A549 (cell line): ENCODE results near the gene CECR2. TPM values are rescaled to one million over a fixed set of nuclear protein-coding genes. Genes with fewer than 3 reads are reported as not detected.

Source experiments
- ATAC-seq, 2 experiments: fragments of 200-7000 bp in 1 of 2; fragments of >200 bp in 1 of 2; cut with Nextera tagmentation in 1 of 2; cut with Tn5 transposase in 1 of 2; 3 replicates each; pipeline versions ENCODE4 v1.8.0 to v1.9.1; 2018 to 2020; ENCODE audit warnings: mild to moderate bottlenecking in 1 of 2, moderate library complexity in 1 of 2
- CTCF ChIA-PET: fragments of 300-600 bp; sonication (Branson Sonifier 250); formaldehyde crosslinking; extraction: SDS; loops from one replicate; lab custom pipeline; 2021; ENCODE audit warnings: antibody characterized with exemption, inconsistent platforms; lab: Yijun Ruan, JAX
- POLR2A ChIA-PET: fragments of 350-600 bp; formaldehyde crosslinking; extraction: SDS; loops from one replicate; lab custom pipeline; 2021; ENCODE audit warnings: antibody characterized with exemption, inconsistent platforms; lab: Yijun Ruan, JAX
- DNase-seq, 2 experiments: peaks; one replicate each; pipeline versions ENCODE4 v3.0.0 to v3.0.0-alpha.2; 2011 to 2016; ENCODE audit warnings: low read depth in 1 of 2, low spot score in 1 of 2
- FAIRE-seq: peaks from 2 replicates; lab custom pipeline; 2011; peaks lifted over from hg19 to GRCh38; lab: Jason Lieb, UNC
- H3K27ac ChIP-seq, 2 experiments: fragments of >200 bp; sonication (Bioruptor Twin); formaldehyde crosslinking; 3 replicates each; pipeline ENCODE4 v1.5.1; 2016 to 2017
- H3K4me1 ChIP-seq: fragments of >200 bp; sonication (Bioruptor Twin); formaldehyde crosslinking; 3 replicates; pipeline ENCODE4 v1.6.1; 2016
- H3K4me2 ChIP-seq: fragments of >200 bp; sonication (Bioruptor Twin); formaldehyde crosslinking; 3 replicates; pipeline ENCODE4 v1.6.1; 2016
- H3K4me3 ChIP-seq: fragments of >200 bp; sonication (Bioruptor Twin); formaldehyde crosslinking; 3 replicates; pipeline ENCODE4 v1.5.1; 2016
- H3K9me3 ChIP-seq: fragments of >200 bp; sonication (Bioruptor Twin); formaldehyde crosslinking; 3 replicates; pipeline ENCODE4 v1.6.1; 2016
- ATOH8 ChIP-seq: fragments of 250-450 bp; sonication (Bioruptor Pico); IDR thresholded peaks from 2 replicates; pipeline ENCODE4 v1.5.0; 2020; ENCODE audit warnings: low read depth, mild to moderate bottlenecking, moderate library complexity
- EHF ChIP-seq: fragments of 250-450 bp; sonication (Bioruptor Pico); IDR thresholded peaks from 2 replicates; pipeline ENCODE4 v1.5.0; 2020; ENCODE audit warnings: mild to moderate bottlenecking
- EHMT2 ChIP-seq: fragments of 200-600 bp; sonication (generic); IDR thresholded peaks from 2 replicates; pipeline ENCODE4 v1.6.1; 2016; ENCODE audit warnings: antibody characterized with exemption, low read depth, mild to moderate bottlenecking, moderate library complexity
- FOSB ChIP-seq: fragments of 250-450 bp; sonication (Bioruptor Pico); IDR thresholded peaks from 2 replicates; pipeline ENCODE4 v1.5.0; 2020; ENCODE audit warnings: mild to moderate bottlenecking, moderate library complexity
- FOSL2 ChIP-seq, 2 experiments: fragments of 450-650 bp in 1 of 2; fragments of >200 bp in 1 of 2; sonication (Bioruptor Twin) in 1 of 2; formaldehyde crosslinking; IDR thresholded peaks; 2 replicates each; pipeline versions ENCODE4 v1.5.0 to v1.6.1; 2016 to 2020; ENCODE audit warnings: mild to moderate bottlenecking in 1 of 2, moderate library complexity in 1 of 2
- GATA3 ChIP-seq: IDR thresholded peaks from 2 replicates; pipeline ENCODE4 v1.6.1; 2012; ENCODE audit warnings: borderline replicate concordance
- HES2 ChIP-seq: fragments of >200 bp; sonication (Bioruptor Twin); formaldehyde crosslinking; IDR thresholded peaks from 2 replicates; pipeline ENCODE4 v1.6.1; 2016
- HEYL ChIP-seq: fragments of 250-450 bp; sonication (Bioruptor Pico); IDR thresholded peaks from 2 replicates; pipeline ENCODE4 v1.8.0; 2021; ENCODE audit warnings: mild to moderate bottlenecking, moderate library complexity
- JUNB ChIP-seq: fragments of >200 bp; sonication (Bioruptor Twin); formaldehyde crosslinking; IDR thresholded peaks from 2 replicates; pipeline ENCODE4 v1.6.1; 2016
- KDM5A ChIP-seq: fragments of 200-600 bp; sonication (generic); IDR thresholded peaks from 2 replicates; pipeline ENCODE4 v1.6.1; 2016; ENCODE audit warnings: antibody characterized with exemption, mild to moderate bottlenecking
- MAFK ChIP-seq: fragments of 450-650 bp; IDR thresholded peaks from 2 replicates; pipeline ENCODE4 v1.6.1; 2014; ENCODE audit not compliant: partially characterized antibody
- MAX ChIP-seq: IDR thresholded peaks from 2 replicates; pipeline ENCODE4 v1.6.1; 2012
- MAZ ChIP-seq: fragments of 150-350 bp; IDR thresholded peaks from 2 replicates; pipeline ENCODE4 v1.6.1; 2014; ENCODE audit warnings: antibody characterized with exemption, low read depth, low read length, borderline replicate concordance
- POLR2A ChIP-seq: IDR thresholded peaks from 2 replicates; pipeline ENCODE4 v1.6.1; 2012; ENCODE audit warnings: mild to moderate bottlenecking, low read length
- RAD21 ChIP-seq, 2 experiments: fragments of >200 bp in 1 of 2; sonication (Bioruptor Twin) in 1 of 2; formaldehyde crosslinking in 1 of 2; IDR thresholded peaks in 1 of 2; conservative IDR thresholded peaks in 1 of 2; 2 replicates in 1 of 2; 3 replicates in 1 of 2; pipeline ENCODE4 v1.6.1; 2012 to 2018; ENCODE audit warnings: inconsistent platforms in 1 of 2
- RCOR1 ChIP-seq: fragments of 150-350 bp; IDR thresholded peaks from 2 replicates; pipeline ENCODE4 v1.6.1; 2014; ENCODE audit warnings: antibody characterized with exemption, low read length, low read depth
- RFX5 ChIP-seq: fragments of 450-650 bp; IDR thresholded peaks from 2 replicates; pipeline ENCODE4 v1.7.1; 2014; ENCODE audit warnings: antibody characterized with exemption, mild to moderate bottlenecking, moderate library complexity
- RNF2 ChIP-seq: fragments of 200-600 bp; sonication (generic); IDR thresholded peaks from 2 replicates; pipeline ENCODE4 v1.6.1; 2016; ENCODE audit warnings: low read depth, mild to moderate bottlenecking, antibody characterized with exemption, moderate library complexity, borderline replicate concordance
- SREBF2 ChIP-seq: fragments of 450-650 bp; IDR thresholded peaks from 2 replicates; pipeline ENCODE4 v1.6.1; 2014; ENCODE audit warnings: mild to moderate bottlenecking, moderate library complexity
- WGBS: methylation state at CpG from one replicate; pipeline ENCODE4 v1.1.6; 2017; ENCODE audit errors: missing lambda C conversion rate; 5-methylcytosine and 5-hydroxymethylcytosine counted together
- polyA plus RNA-seq, 4 experiments: library from polyadenylated mRNA; depleted of rRNA in 3 of 4; stranded (reverse); fragments of >200 nt; fragmentation: RNase III in 1 of 4; extraction: RNeasy Plus Mini Kit Qiagen cat#74134 plus additional on column Dnase treatment in 1 of 4; gene quantifications; 2 replicates in 3 of 4; 3 replicates in 1 of 4; pipeline ENCODE4 v1.2.3, GENCODE V29; 2011 to 2017
- TF ChIP-seq, protein P1 (sequence below): fragments of >200 bp; sonication (Bioruptor Twin); formaldehyde crosslinking; IDR thresholded peaks from 3 replicates; pipeline ENCODE4 v1.6.1; 2016
- TF ChIP-seq, protein P2 (sequence below): fragments of 450-650 bp; IDR thresholded peaks from 2 replicates; pipeline ENCODE4 v1.6.1; 2014; ENCODE audit warnings: antibody characterized with exemption
- TF ChIP-seq, protein P3 (sequence below): fragments of >200 bp; sonication (Bioruptor Twin); formaldehyde crosslinking; IDR thresholded peaks from 3 replicates; pipeline ENCODE4 v1.5.1; 2016

The CECR2 gene
- polyA plus RNA-seq, 2 of the 4 experiments (the other 2 are of a cell fraction) = 0.01 to 0.06 TPM

DNA sequence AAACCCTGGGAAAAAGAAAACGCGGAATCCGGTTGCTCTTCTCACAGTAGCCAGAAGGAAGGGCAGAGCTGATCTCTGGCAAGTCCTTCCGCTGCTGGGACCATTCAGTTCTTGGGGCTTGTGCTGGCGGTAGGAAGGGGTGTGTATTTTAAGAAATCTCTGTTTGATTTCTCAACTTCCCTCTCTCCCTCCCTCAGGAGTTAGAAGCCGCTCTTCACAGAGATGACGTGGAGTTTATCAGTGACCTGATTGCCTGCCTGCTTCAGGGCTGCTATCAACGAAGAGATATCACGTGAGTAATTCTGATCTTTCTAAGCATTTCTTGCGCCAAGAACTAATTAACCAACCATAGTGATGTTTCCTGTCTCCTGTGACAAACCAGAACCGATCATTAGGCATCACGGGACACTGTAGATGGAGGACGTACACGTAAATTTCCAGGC is 108.2 kb downstream of the CECR2 start:
- no peak for FAIRE-seq
- DNase-seq = no peak
- no peak overlapping the region for H3K4me2 ChIP-seq
- H3K4me3 ChIP-seq = no peak overlapping the region
- 41% methylated on average over 14 of the region's 14 CpGs for WGBS
- TF ChIP-seq RNF2 (no peak), ATOH8 (CRISPR knock-in tag) (no peak), EHMT2 (no peak), HEYL (CRISPR knock-in tag) (no peak), SREBF2 (no peak), HES2 (no peak), RFX5 (no peak)
- TF ChIP-seq, protein P1, sequence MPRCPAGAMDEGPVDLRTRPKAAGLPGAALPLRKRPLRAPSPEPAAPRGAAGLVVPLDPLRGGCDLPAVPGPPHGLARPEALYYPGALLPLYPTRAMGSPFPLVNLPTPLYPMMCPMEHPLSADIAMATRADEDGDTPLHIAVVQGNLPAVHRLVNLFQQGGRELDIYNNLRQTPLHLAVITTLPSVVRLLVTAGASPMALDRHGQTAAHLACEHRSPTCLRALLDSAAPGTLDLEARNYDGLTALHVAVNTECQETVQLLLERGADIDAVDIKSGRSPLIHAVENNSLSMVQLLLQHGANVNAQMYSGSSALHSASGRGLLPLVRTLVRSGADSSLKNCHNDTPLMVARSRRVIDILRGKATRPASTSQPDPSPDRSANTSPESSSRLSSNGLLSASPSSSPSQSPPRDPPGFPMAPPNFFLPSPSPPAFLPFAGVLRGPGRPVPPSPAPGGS = no peak
- TF ChIP-seq, protein P2, sequence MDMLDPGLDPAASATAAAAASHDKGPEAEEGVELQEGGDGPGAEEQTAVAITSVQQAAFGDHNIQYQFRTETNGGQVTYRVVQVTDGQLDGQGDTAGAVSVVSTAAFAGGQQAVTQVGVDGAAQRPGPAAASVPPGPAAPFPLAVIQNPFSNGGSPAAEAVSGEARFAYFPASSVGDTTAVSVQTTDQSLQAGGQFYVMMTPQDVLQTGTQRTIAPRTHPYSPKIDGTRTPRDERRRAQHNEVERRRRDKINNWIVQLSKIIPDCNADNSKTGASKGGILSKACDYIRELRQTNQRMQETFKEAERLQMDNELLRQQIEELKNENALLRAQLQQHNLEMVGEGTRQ = no peak
- TF ChIP-seq, protein P3, sequence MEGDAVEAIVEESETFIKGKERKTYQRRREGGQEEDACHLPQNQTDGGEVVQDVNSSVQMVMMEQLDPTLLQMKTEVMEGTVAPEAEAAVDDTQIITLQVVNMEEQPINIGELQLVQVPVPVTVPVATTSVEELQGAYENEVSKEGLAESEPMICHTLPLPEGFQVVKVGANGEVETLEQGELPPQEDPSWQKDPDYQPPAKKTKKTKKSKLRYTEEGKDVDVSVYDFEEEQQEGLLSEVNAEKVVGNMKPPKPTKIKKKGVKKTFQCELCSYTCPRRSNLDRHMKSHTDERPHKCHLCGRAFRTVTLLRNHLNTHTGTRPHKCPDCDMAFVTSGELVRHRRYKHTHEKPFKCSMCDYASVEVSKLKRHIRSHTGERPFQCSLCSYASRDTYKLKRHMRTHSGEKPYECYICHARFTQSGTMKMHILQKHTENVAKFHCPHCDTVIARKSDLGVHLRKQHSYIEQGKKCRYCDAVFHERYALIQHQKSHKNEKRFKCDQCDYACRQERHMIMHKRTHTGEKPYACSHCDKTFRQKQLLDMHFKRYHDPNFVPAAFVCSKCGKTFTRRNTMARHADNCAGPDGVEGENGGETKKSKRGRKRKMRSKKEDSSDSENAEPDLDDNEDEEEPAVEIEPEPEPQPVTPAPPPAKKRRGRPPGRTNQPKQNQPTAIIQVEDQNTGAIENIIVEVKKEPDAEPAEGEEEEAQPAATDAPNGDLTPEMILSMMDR = no peak
- TF ChIP-seq, all 56 proteins: peak for 0
- Histone ChIP-seq H3K27ac (no peak overlapping the region), H3K9me3 (no peaks in the 10 kb centered on the region), H3K4me1 (no peaks in the 10 kb centered on the region)
- ChIA-PET CTCF (interaction anchor here (1.2 kb wide), 1 partner anchor 306 kb away, joined by 3 read pairs; no protein-coding TSS in a partner anchor), POLR2A (no interaction called here)
- no peak for ATAC-seq

DNA sequence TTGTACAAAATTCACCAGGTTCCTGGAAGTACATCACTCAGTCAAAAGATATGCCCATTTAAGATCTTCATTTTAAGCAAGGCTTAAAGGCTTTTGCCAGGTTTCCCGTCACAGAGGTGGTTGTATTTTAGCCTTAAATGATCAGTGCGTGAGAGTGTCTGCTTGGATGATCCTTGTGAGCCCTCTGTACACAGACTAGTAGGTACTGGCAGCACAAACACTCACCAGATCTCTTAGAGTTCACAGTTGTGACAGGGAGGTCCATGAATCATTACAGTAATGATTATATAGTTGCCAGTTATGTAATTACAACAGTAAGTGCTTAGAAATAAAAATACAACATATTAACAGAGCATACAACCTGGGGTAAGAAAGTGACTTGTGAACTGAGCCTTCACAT is 109.9 kb downstream of the CECR2 start:
- Histone ChIP-seq H3K9me3 (no peaks in the 10 kb centered on the region), H3K4me1 (no peaks in the 10 kb centered on the region), H3K4me3 (no peak overlapping the region), H3K4me2 (no peak overlapping the region), H3K27ac (no peak overlapping the region)
- 38% methylated on average over 2 of the region's 2 CpGs for WGBS
- FAIRE-seq = no peak
- POLR2A ChIA-PET = no interaction called here
- no peak for DNase-seq
- no peak; a peak in 1 of 6 replicates for ATAC-seq
- CTCF ChIA-PET = interaction anchor here (1.6 kb wide), 1 partner anchor 23 kb away, joined by 4 read pairs; no protein-coding TSS in a partner anchor
- TF ChIP-seq MAX = no peak
- no peak for TF ChIP-seq ATOH8 (CRISPR knock-in tag)
- no peak for TF ChIP-seq MAZ
- TF ChIP-seq KDM5A = no peak
- no peak for TF ChIP-seq POLR2A
- TF ChIP-seq JUNB = no peak
- TF ChIP-seq HES2 = no peak
- TF ChIP-seq EHMT2 = no peak
- TF ChIP-seq FOSL2 (IDR thresholded peaks at IDR 0.05) = no peak
- no peak for TF ChIP-seq FOSL2 (CRISPR knock-in tag; IDR thresholded peaks at IDR 0.05)
- no peak for TF ChIP-seq HEYL (CRISPR knock-in tag)
- TF ChIP-seq RCOR1 = no peak
- no peak for TF ChIP-seq EHF (CRISPR knock-in tag)
- no peak for TF ChIP-seq MAFK
- TF ChIP-seq RAD21 (conservative IDR thresholded peaks at IDR 0.05 in 1 of 2, IDR thresholded peaks at IDR 0.05 in 1 of 2) = no peak
- no peak for TF ChIP-seq FOSB (CRISPR knock-in tag)
- TF ChIP-seq GATA3 = no peak
